ENCODE results near the gene FGFR4.

DNA sequence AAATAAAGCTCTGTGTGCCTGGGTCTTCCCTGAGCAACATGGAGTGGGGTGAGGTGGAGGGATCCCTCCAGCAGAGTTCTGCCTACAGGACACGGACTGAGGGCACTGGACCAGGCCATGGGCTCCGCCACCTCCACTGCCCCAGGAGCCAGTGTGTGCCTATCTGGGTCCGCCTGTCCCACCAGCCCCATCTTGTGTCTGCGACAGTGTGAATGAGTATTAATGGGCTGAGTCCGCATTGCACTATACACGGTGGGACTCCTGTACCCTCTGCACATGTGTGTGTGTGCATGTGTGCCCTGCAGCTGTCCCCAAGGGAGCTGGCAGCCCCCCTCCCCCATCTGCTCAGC is 11.4 kb downstream of the FGFR4 start:
- TF ChIP-seq, protein P1, sequence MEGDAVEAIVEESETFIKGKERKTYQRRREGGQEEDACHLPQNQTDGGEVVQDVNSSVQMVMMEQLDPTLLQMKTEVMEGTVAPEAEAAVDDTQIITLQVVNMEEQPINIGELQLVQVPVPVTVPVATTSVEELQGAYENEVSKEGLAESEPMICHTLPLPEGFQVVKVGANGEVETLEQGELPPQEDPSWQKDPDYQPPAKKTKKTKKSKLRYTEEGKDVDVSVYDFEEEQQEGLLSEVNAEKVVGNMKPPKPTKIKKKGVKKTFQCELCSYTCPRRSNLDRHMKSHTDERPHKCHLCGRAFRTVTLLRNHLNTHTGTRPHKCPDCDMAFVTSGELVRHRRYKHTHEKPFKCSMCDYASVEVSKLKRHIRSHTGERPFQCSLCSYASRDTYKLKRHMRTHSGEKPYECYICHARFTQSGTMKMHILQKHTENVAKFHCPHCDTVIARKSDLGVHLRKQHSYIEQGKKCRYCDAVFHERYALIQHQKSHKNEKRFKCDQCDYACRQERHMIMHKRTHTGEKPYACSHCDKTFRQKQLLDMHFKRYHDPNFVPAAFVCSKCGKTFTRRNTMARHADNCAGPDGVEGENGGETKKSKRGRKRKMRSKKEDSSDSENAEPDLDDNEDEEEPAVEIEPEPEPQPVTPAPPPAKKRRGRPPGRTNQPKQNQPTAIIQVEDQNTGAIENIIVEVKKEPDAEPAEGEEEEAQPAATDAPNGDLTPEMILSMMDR (IDR thresholded peaks at IDR 0.05; ENCODE audit: low read length), result no peak
- no peak for TF ChIP-seq EZH2 (IDR thresholded peaks at IDR 0.05; ENCODE audit: borderline replicate concordance, low read length)
